ENCODE measurements around the gene SPSB2.

Gene SPSB2

GRCh38 chr12:6843118-6843902, 29.8 kb downstream of the SPSB2 start:
- TF ChIP-seq FOXP2 (optimal IDR thresholded peaks at IDR 0.05; ENCODE audit: control extremely low read depth, extremely low read length, insufficient read depth) = no peak
- H3K9ac ChIP-seq (ENCODE audit: insufficient read length) = no peak overlapping the region
- no peaks in the 10 kb centered on the region for H3K9me3 ChIP-seq (ENCODE audit: low read depth, low read length)
- no peak overlapping the region for H3K27ac ChIP-seq
- H3K36me3 ChIP-seq (ENCODE audit: insufficient read depth, low read length) = peaks cover 17% of the 10 kb centered on the region
- H3K4me3 ChIP-seq = no peak overlapping the region
- no peak for DNase-seq (ENCODE audit: low read depth, low spot score)

- Histone ChIP-seq H3K4me3 (no peak overlapping the region), H3K9ac (ENCODE audit: insufficient read length) (no peak overlapping the region), H3K27ac (no peak overlapping the region), H3K9me3 (ENCODE audit: low read depth, low read length) (no peaks in the 10 kb centered on the region), H3K36me3 (ENCODE audit: insufficient read depth, low read length) (peaks cover 7% of the 10 kb centered on the region; the same call in 1 of the 2 replicates)
- DNase-seq (ENCODE audit: low read depth, low spot score) = no peak
- TF ChIP-seq POLR2AphosphoS5 (IDR thresholded peaks at IDR 0.05; ENCODE audit: borderline replicate concordance, low read depth, low read length) (no peak), EZH2 (IDR thresholded peaks at IDR 0.05) (no peak), FOXP2 (optimal IDR thresholded peaks at IDR 0.05; ENCODE audit: control extremely low read depth, extremely low read length, insufficient read depth) (no peak)
Measured at GRCh38 chr12:6842075-6842474, 31.0 kb downstream of the SPSB2 start.

- Histone ChIP-seq H3K36me3 (ENCODE audit: insufficient read depth, low read length) (no peaks in the 10 kb centered on the region; the same call in 1 of the 2 replicates), H3K9ac (ENCODE audit: insufficient read length) (no peak within 1 kb of the TSS)
- DNase-seq (ENCODE audit: low read depth, low spot score) = no peak
Measured at GRCh38 chr12:6840761-6841515, 32.2 kb downstream of the SPSB2 start, which contains the start of gene GNB3. TSS of gene GNB3 (plus strand) at chr12:6840925. CDS start at chr12:6841288, 363 bp downstream.

GRCh38 chr12:6840330-6840729, 32.8 kb downstream of the SPSB2 start:
- TF ChIP-seq FOXP2 (optimal IDR thresholded peaks at IDR 0.05; ENCODE audit: control extremely low read depth, extremely low read length, insufficient read depth) = no peak
- no peak for TF ChIP-seq EZH2 (IDR thresholded peaks at IDR 0.05)
- no peak for TF ChIP-seq POLR2AphosphoS5 (IDR thresholded peaks at IDR 0.05; ENCODE audit: borderline replicate concordance, low read depth, low read length)

More at GRCh38 chr12:6840761-6841515, 32.2 kb downstream of the SPSB2 start, which contains the start of gene GNB3:
- no peak for TF ChIP-seq EZH2 (IDR thresholded peaks at IDR 0.05)
- TF ChIP-seq FOXP2 (optimal IDR thresholded peaks at IDR 0.05; ENCODE audit: control extremely low read depth, extremely low read length, insufficient read depth) = no peak
- TF ChIP-seq POLR2AphosphoS5 (IDR thresholded peaks at IDR 0.05; ENCODE audit: borderline replicate concordance, low read depth, low read length) = no peak
- H3K9me3 ChIP-seq (ENCODE audit: low read depth, low read length) = no peaks in the 10 kb centered on the region
- no peak within 1 kb of the TSS for H3K27ac ChIP-seq
- H3K4me3 ChIP-seq = no peak within 1 kb of the TSS

GRCh38 chr12:6839482-6840201, 33.5 kb downstream of the SPSB2 start:
- no peak for DNase-seq (ENCODE audit: low read depth, low spot score)
- H3K9ac ChIP-seq (ENCODE audit: insufficient read length) = no peak overlapping the region
- TF ChIP-seq EZH2 (IDR thresholded peaks at IDR 0.05) (no peak), POLR2AphosphoS5 (IDR thresholded peaks at IDR 0.05; ENCODE audit: borderline replicate concordance, low read depth, low read length) (no peak), FOXP2 (optimal IDR thresholded peaks at IDR 0.05; ENCODE audit: control extremely low read depth, extremely low read length, insufficient read depth) (no peak)
- no peaks in the 10 kb centered on the region for H3K9me3 ChIP-seq (ENCODE audit: low read depth, low read length)
- no peaks in the 10 kb centered on the region; the same call in 1 of the 2 replicates for H3K36me3 ChIP-seq (ENCODE audit: insufficient read depth, low read length)
- H3K4me3 ChIP-seq = no peak overlapping the region
- no peak overlapping the region for H3K27ac ChIP-seq

More at GRCh38 chr12:6840330-6840729, 32.8 kb downstream of the SPSB2 start:
- no peak for DNase-seq (ENCODE audit: low read depth, low spot score)
- Histone ChIP-seq H3K9ac (ENCODE audit: insufficient read length) (no peak overlapping the region), H3K9me3 (ENCODE audit: low read depth, low read length) (no peaks in the 10 kb centered on the region), H3K4me3 (no peak overlapping the region), H3K27ac (no peak overlapping the region), H3K36me3 (ENCODE audit: insufficient read depth, low read length) (no peaks in the 10 kb centered on the region; the same call in 1 of the 2 replicates)

- no peak for TF ChIP-seq EZH2 (IDR thresholded peaks at IDR 0.05)
- no peak for TF ChIP-seq FOXP2 (optimal IDR thresholded peaks at IDR 0.05; ENCODE audit: control extremely low read depth, extremely low read length, insufficient read depth)
- no peak for TF ChIP-seq POLR2AphosphoS5 (IDR thresholded peaks at IDR 0.05; ENCODE audit: borderline replicate concordance, low read depth, low read length)
- no peak for DNase-seq (ENCODE audit: low read depth, low spot score)
- H3K9me3 ChIP-seq (ENCODE audit: low read depth, low read length) = no peaks in the 10 kb centered on the region
- no peak overlapping the region for H3K9ac ChIP-seq (ENCODE audit: insufficient read length)
- no peak overlapping the region for H3K4me3 ChIP-seq
- no peaks in the 10 kb centered on the region; the same call in 1 of the 2 replicates for H3K36me3 ChIP-seq (ENCODE audit: insufficient read depth, low read length)
- no peak overlapping the region for H3K27ac ChIP-seq
Measured at GRCh38 chr12:6838854-6839253, 34.2 kb downstream of the SPSB2 start.

- Histone ChIP-seq H3K36me3 (ENCODE audit: insufficient read depth, low read length) (no peaks in the 10 kb centered on the region; the same call in 1 of the 2 replicates), H3K9ac (ENCODE audit: insufficient read length) (no peak overlapping the region), H3K27ac (no peak overlapping the region), H3K9me3 (ENCODE audit: low read depth, low read length) (no peaks in the 10 kb centered on the region), H3K4me3 (no peak overlapping the region)
- no peak for TF ChIP-seq POLR2AphosphoS5 (IDR thresholded peaks at IDR 0.05; ENCODE audit: borderline replicate concordance, low read depth, low read length)
- no peak for TF ChIP-seq FOXP2 (optimal IDR thresholded peaks at IDR 0.05; ENCODE audit: control extremely low read depth, extremely low read length, insufficient read depth)
- no peak for TF ChIP-seq EZH2 (IDR thresholded peaks at IDR 0.05)
- no peak for DNase-seq (ENCODE audit: low read depth, low spot score)
Measured at GRCh38 chr12:6837370-6838060, 35.6 kb downstream of the SPSB2 start.
